ENCODE results near the gene TRABD2A. TPM values are rescaled to one million over a fixed set of nuclear protein-coding genes. Genes with fewer than 3 reads are reported as not detected.

The TRABD2A gene
- total RNA-seq, 1 donor from 2014 or later: 2.0 TPM

- no peak for TF ChIP-seq CTCF (IDR thresholded peaks at IDR 0.05; ENCODE audit: unreplicated experiment)
- no peaks in the 10 kb centered on the region for H3K4me1 Mint-ChIP-seq (ENCODE audit: low read depth)
- no peak overlapping the region for H3K4me3 Mint-ChIP-seq (ENCODE audit: low read depth)
- H3K27me3 Mint-ChIP-seq: peaks cover 15% of the 10 kb centered on the region
- no peak overlapping the region for H3K27ac Mint-ChIP-seq
- no peak for DNase-seq (ENCODE audit: low spot score, unreplicated experiment)
- H3K9me3 Mint-ChIP-seq (ENCODE audit: low read depth): no peaks in the 10 kb centered on the region
- H3K36me3 Mint-ChIP-seq (ENCODE audit: insufficient read depth): no peaks in the 10 kb centered on the region
Measured at GRCh38 chr2:84858937-84859336, 21.9 kb downstream of the TRABD2A start.

GRCh38 chr2:84858123-84858522, 22.8 kb downstream of the TRABD2A start:
- Mint-ChIP-seq H3K36me3 (ENCODE audit: insufficient read depth) (no peaks in the 10 kb centered on the region), H3K27ac (no peak overlapping the region), H3K9me3 (ENCODE audit: low read depth) (no peaks in the 10 kb centered on the region), H3K4me1 (ENCODE audit: low read depth) (no peaks in the 10 kb centered on the region), H3K4me3 (ENCODE audit: low read depth) (no peak overlapping the region), H3K27me3 (peaks cover 15% of the 10 kb centered on the region)
- no peak for DNase-seq (ENCODE audit: low spot score, unreplicated experiment)
- no peak for TF ChIP-seq CTCF (IDR thresholded peaks at IDR 0.05; ENCODE audit: unreplicated experiment)

- DNase-seq (ENCODE audit: low spot score, unreplicated experiment): no peak
- no peaks in the 10 kb centered on the region for H3K9me3 Mint-ChIP-seq (ENCODE audit: low read depth)
- H3K4me1 Mint-ChIP-seq (ENCODE audit: low read depth): no peaks in the 10 kb centered on the region
- no peak for TF ChIP-seq CTCF (IDR thresholded peaks at IDR 0.05; ENCODE audit: unreplicated experiment)
- H3K4me3 Mint-ChIP-seq (ENCODE audit: low read depth): no peak overlapping the region
- peaks cover 15% of the 10 kb centered on the region for H3K27me3 Mint-ChIP-seq
- no peaks in the 10 kb centered on the region for H3K36me3 Mint-ChIP-seq (ENCODE audit: insufficient read depth)
- H3K27ac Mint-ChIP-seq: no peak overlapping the region
Measured at GRCh38 chr2:84857566-84857965, 23.3 kb downstream of the TRABD2A start.

GRCh38 chr2:84856787-84857186, 24.1 kb downstream of the TRABD2A start:
- DNase-seq (ENCODE audit: low spot score, unreplicated experiment): no peak
- Mint-ChIP-seq H3K36me3 (ENCODE audit: insufficient read depth) (no peaks in the 10 kb centered on the region), H3K27ac (no peak overlapping the region), H3K9me3 (ENCODE audit: low read depth) (no peaks in the 10 kb centered on the region), H3K4me1 (ENCODE audit: low read depth) (no peaks in the 10 kb centered on the region), H3K27me3 (peaks cover 15% of the 10 kb centered on the region), H3K4me3 (ENCODE audit: low read depth) (no peak overlapping the region)
- TF ChIP-seq CTCF (IDR thresholded peaks at IDR 0.05; ENCODE audit: unreplicated experiment): no peak

- no peak for TF ChIP-seq CTCF (IDR thresholded peaks at IDR 0.05; ENCODE audit: unreplicated experiment)
- DNase-seq (ENCODE audit: low spot score, unreplicated experiment): no peak
- no peaks in the 10 kb centered on the region for H3K9me3 Mint-ChIP-seq (ENCODE audit: low read depth)
- no peaks in the 10 kb centered on the region for H3K4me1 Mint-ChIP-seq (ENCODE audit: low read depth)
- H3K36me3 Mint-ChIP-seq (ENCODE audit: insufficient read depth): no peaks in the 10 kb centered on the region
- peaks cover 15% of the 10 kb centered on the region for H3K27me3 Mint-ChIP-seq
- no peak overlapping the region for H3K27ac Mint-ChIP-seq
- H3K4me3 Mint-ChIP-seq (ENCODE audit: low read depth): no peak overlapping the region
Measured at GRCh38 chr2:84855731-84856130, 25.2 kb downstream of the TRABD2A start.

All from progenitor cell of endocrine pancreas (in vitro differentiated cells).